Astrocyte (in vitro differentiated cells and primary cell): ENCODE measurements around the gene PPP1R2. TPM values are rescaled to one million over a fixed set of nuclear protein-coding genes. Genes with fewer than 3 reads are reported as not detected.

ENCODE experiments used
- DNase-seq: peaks from one replicate; pipeline ENCODE4 v3.0.0-alpha.2; 2010; ENCODE audit warnings: low read depth
- FAIRE-seq: peaks from 2 replicates; lab custom pipeline; 2011; peaks lifted over from hg19 to GRCh38; lab: Jason Lieb, UNC
- H2AFZ ChIP-seq: 2 replicates; pipeline ENCODE4 v1.6.0; 2012; ENCODE audit warnings: low read depth, low read length, inconsistent platforms
- H3K27ac ChIP-seq: 2 replicates; pipeline ENCODE4 v1.5.1; 2011; ENCODE audit warnings: low read depth, low read length, inconsistent platforms
- H3K27me3 ChIP-seq: 2 replicates; pipeline ENCODE4 v1.6.0; 2011; ENCODE audit warnings: low read length, inconsistent platforms; ENCODE audit not compliant: insufficient read depth
- H3K36me3 ChIP-seq: 2 replicates; pipeline ENCODE4 v1.5.1; 2011; ENCODE audit warnings: low read length, inconsistent platforms; ENCODE audit not compliant: insufficient read depth
- H3K4me1 ChIP-seq: 2 replicates; pipeline ENCODE4 v1.5.1; 2011; ENCODE audit warnings: low read length, inconsistent platforms; ENCODE audit not compliant: insufficient read depth
- H3K4me2 ChIP-seq: 2 replicates; pipeline ENCODE4 v1.6.0; 2012; ENCODE audit warnings: low read length, inconsistent platforms
- H3K4me3 ChIP-seq: 2 replicates; pipeline ENCODE4 v1.5.1; 2011; ENCODE audit warnings: low read depth, mild to moderate bottlenecking, low read length, inconsistent platforms; ENCODE audit not compliant: insufficient read depth
- H3K79me2 ChIP-seq: 2 replicates; pipeline ENCODE4 v1.6.0; 2012; ENCODE audit warnings: mild to moderate bottlenecking, low read length, inconsistent platforms; ENCODE audit not compliant: insufficient read depth
- H3K9ac ChIP-seq: 2 replicates; pipeline ENCODE4 v1.6.0; 2012; ENCODE audit warnings: mild to moderate bottlenecking, low read length, inconsistent platforms
- H3K9me3 ChIP-seq: 2 replicates; pipeline ENCODE4 v1.5.1; 2012; ENCODE audit warnings: low read depth, mild to moderate bottlenecking, low read length, inconsistent platforms; ENCODE audit not compliant: insufficient read depth
- H4K20me1 ChIP-seq: 2 replicates; pipeline ENCODE4 v1.6.0; 2012; ENCODE audit warnings: low read length, inconsistent platforms; ENCODE audit not compliant: insufficient read depth
- H3K27ac Mint-ChIP-seq: one replicate; pipeline ENCODE4 v1.8.0; 2021; ENCODE audit warnings: mild to moderate bottlenecking, mixed read lengths; ENCODE audit not compliant: unreplicated experiment
- H3K27me3 Mint-ChIP-seq: one replicate; pipeline ENCODE4 v1.8.0; 2021; ENCODE audit warnings: low read depth, mixed read lengths; ENCODE audit not compliant: unreplicated experiment
- H3K36me3 Mint-ChIP-seq: one replicate; pipeline ENCODE4 v1.8.0; 2021; ENCODE audit warnings: low read depth, mixed read lengths; ENCODE audit not compliant: unreplicated experiment
- H3K4me1 Mint-ChIP-seq: one replicate; pipeline ENCODE4 v1.8.0; 2021; ENCODE audit warnings: low read depth, mixed read lengths; ENCODE audit not compliant: unreplicated experiment
- H3K4me3 Mint-ChIP-seq: one replicate; pipeline ENCODE4 v1.8.0; 2021; ENCODE audit warnings: mild to moderate bottlenecking, moderate library complexity, mixed read lengths; ENCODE audit not compliant: unreplicated experiment
- H3K9me3 Mint-ChIP-seq: one replicate; pipeline ENCODE4 v1.8.0; 2021; ENCODE audit warnings: mild to moderate bottlenecking, mixed read lengths; ENCODE audit not compliant: unreplicated experiment
- CTCF ChIP-seq: IDR thresholded peaks from 2 replicates; pipeline ENCODE4 v1.5.1; 2011; ENCODE audit warnings: low read depth, mild to moderate bottlenecking, inconsistent platforms, low read length, moderate library complexity; ENCODE audit not compliant: insufficient read depth
- EZH2 ChIP-seq: IDR thresholded peaks from 2 replicates; pipeline ENCODE4 v1.6.1; 2012; ENCODE audit warnings: mild to moderate bottlenecking, low read length, inconsistent platforms; ENCODE audit not compliant: insufficient read depth
- total RNA-seq: library from RNA; stranded (reverse); gene quantifications from 2 replicates; pipeline ENCODE4 v1.2.1, GENCODE V29; 2021

Gene PPP1R2
- total RNA-seq, 1 donor from 2014 or later = 34.5 TPM

- H3K27ac ChIP-seq = no peak overlapping the region
- peaks cover 2% of the 10 kb centered on the region for H3K27me3 ChIP-seq
- H3K36me3 ChIP-seq = no peaks in the 10 kb centered on the region
- no peak overlapping the region for H3K27ac Mint-ChIP-seq
- no peaks in the 10 kb centered on the region for H3K36me3 Mint-ChIP-seq
- H3K4me2 ChIP-seq = no peak overlapping the region
- no peak for TF ChIP-seq EZH2
- TF ChIP-seq CTCF = no peak
- DNase-seq = no peak
- peaks cover 12% of the 10 kb centered on the region for H3K4me1 Mint-ChIP-seq
- no peak overlapping the region for H3K9ac ChIP-seq
- H4K20me1 ChIP-seq = no peaks in the 10 kb centered on the region
- H3K4me1 ChIP-seq = no peaks in the 10 kb centered on the region
- H3K4me3 Mint-ChIP-seq = no peak overlapping the region
- no peaks in the 10 kb centered on the region for H3K27me3 Mint-ChIP-seq
- no peaks in the 10 kb centered on the region for H3K79me2 ChIP-seq
- FAIRE-seq = no peak
- no peaks in the 10 kb centered on the region for H3K9me3 ChIP-seq
- peaks cover 3% of the 10 kb centered on the region for H3K9me3 Mint-ChIP-seq
- H3K4me3 ChIP-seq = no peak overlapping the region
- no peak overlapping the region for H2AFZ ChIP-seq
These were observed 34.6 kb upstream of the PPP1R2 start for GRCh38 chr3:195577645-195578177.

GRCh38 chr3:195574497-195575304, 31.6 kb upstream of the PPP1R2 start:
- Histone ChIP-seq H3K36me3 (no peaks in the 10 kb centered on the region), H3K27me3 (peaks cover 5% of the 10 kb centered on the region), H3K9ac (no peak overlapping the region), H3K79me2 (no peaks in the 10 kb centered on the region), H3K9me3 (no peaks in the 10 kb centered on the region), H3K27ac (no peak overlapping the region), H3K4me2 (no peak overlapping the region), H4K20me1 (no peaks in the 10 kb centered on the region), H2AFZ (no peak overlapping the region), H3K4me1 (no peaks in the 10 kb centered on the region), H3K4me3 (no peak overlapping the region)
- TF ChIP-seq CTCF = no peak
- TF ChIP-seq EZH2 = no peak
- Mint-ChIP-seq H3K27ac (no peak overlapping the region), H3K27me3 (peaks cover 9% of the 10 kb centered on the region), H3K4me1 (no peaks in the 10 kb centered on the region), H3K9me3 (peaks cover 3% of the 10 kb centered on the region), H3K36me3 (no peaks in the 10 kb centered on the region), H3K4me3 (no peak overlapping the region)
- DNase-seq = no peak
- FAIRE-seq = no peak
